ENCODE results near the gene WNT9B.

Gene WNT9B

DNA sequence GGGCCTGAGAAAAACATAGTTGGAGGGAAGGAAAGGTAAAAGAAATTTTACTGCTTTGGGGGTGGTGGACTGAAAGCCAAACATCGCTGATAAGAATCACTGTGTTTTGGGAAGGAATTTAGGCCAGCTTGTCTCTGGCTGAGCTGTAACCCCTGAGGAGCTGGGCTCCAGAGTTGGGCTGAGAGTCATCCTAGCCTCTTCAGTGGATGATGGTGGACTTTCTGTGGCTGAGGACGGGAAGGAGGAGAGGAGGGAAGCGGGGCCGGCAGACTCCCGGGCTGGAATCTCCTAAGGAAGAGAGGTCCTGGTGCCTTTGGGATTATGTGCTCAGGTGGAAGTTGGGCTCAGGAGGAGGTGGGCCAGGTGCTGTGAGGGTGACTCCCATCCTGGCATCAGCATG lies 8.6 kb downstream of the WNT9B start:
- H3K9me3 Mint-ChIP-seq (ENCODE audit: low read depth) = no peaks in the 10 kb centered on the region
- no peak overlapping the region for H3K27ac Mint-ChIP-seq
- H3K4me1 Mint-ChIP-seq (ENCODE audit: low read depth) = no peaks in the 10 kb centered on the region
- peaks cover 8% of the 10 kb centered on the region for H3K27me3 Mint-ChIP-seq
- peaks cover 2% of the 10 kb centered on the region for H3K36me3 Mint-ChIP-seq
- H3K4me3 Mint-ChIP-seq = no peak overlapping the region

DNA sequence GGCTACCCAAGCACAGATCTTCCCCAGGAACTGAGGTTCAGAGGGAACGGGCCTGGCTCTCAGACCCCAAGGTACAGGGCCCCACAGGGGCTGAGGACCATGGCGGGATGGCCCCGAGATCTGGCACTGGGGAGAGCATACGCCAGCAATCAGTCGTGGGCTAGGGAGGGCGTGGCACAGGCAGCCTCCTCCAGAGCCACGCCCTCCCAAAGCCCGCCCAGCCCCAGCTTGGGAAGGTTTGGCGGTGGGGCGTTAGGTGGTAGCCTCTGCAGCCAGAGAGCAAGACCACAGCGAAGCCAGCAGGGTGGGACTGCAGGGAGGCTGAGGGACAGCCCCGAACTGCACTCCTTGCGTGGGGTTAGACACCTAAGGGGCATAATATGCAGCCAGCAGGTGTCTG lies 11.6 kb downstream of the WNT9B start:
- no peaks in the 10 kb centered on the region for H3K9me3 Mint-ChIP-seq (ENCODE audit: low read depth)
- no peak overlapping the region for H3K27ac Mint-ChIP-seq
- H3K4me3 Mint-ChIP-seq = no peak overlapping the region
- H3K27me3 Mint-ChIP-seq = peaks cover 7% of the 10 kb centered on the region
- peaks cover 2% of the 10 kb centered on the region for H3K36me3 Mint-ChIP-seq
- no peaks in the 10 kb centered on the region for H3K4me1 Mint-ChIP-seq (ENCODE audit: low read depth)

DNA sequence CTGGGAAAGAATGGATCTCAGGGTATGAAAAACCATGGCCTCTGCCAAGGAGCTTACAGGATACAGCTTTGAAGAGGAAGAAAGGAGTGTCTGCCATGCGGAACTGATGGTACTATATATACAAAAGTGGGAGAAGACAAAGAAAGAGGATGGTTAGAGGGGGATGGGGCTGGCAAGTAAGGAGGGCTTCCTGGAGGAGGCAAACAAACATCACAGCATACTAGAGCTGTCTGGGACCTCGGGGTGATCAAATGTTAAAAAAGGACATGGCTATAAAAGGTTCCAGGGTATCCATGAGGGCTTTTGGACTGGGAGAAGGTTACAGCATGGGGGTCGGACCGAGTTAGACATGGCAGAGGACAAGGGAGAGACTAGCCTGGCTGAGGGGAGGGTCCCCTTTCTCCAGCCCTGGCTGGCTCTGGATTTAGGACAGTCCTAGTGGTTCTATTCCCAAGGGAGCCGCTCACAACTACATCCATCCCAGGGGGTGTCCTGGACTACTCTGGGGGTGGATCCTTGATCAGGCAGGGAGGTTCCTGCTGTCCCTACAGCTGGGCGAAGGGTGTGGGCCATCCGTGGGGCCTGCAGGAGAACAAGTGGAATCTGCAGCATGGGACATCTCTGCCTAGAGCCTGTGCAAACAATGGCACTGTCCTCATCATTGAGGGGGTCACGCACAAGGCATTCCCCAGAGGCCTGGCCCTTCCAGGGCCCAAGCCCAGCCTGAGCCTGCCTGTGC lies 12.2 kb downstream of the WNT9B start:
- no peak overlapping the region for H3K4me3 Mint-ChIP-seq

GRCh38 chr17:46865100-46865499 lies 13.7 kb downstream of the WNT9B start:
- Mint-ChIP-seq H3K27me3 (peaks cover 5% of the 10 kb centered on the region), H3K27ac (no peak overlapping the region), H3K4me3 (no peak overlapping the region), H3K9me3 (ENCODE audit: low read depth) (no peaks in the 10 kb centered on the region), H3K36me3 (peaks cover 2% of the 10 kb centered on the region), H3K4me1 (ENCODE audit: low read depth) (no peaks in the 10 kb centered on the region)

More for the DNA sequence above, 12.2 kb downstream of the WNT9B start:
- no peak overlapping the region for H3K27ac Mint-ChIP-seq
- no peaks in the 10 kb centered on the region for H3K4me1 Mint-ChIP-seq (ENCODE audit: low read depth)
- H3K36me3 Mint-ChIP-seq = peaks cover 2% of the 10 kb centered on the region
- peaks cover 7% of the 10 kb centered on the region for H3K27me3 Mint-ChIP-seq
- H3K9me3 Mint-ChIP-seq (ENCODE audit: low read depth) = no peaks in the 10 kb centered on the region

- H3K36me3 Mint-ChIP-seq = peaks cover under 1% of the 10 kb centered on the region
- H3K4me3 Mint-ChIP-seq = no peak overlapping the region
- H3K27ac Mint-ChIP-seq = no peak overlapping the region
- no peaks in the 10 kb centered on the region for H3K9me3 Mint-ChIP-seq (ENCODE audit: low read depth)
- peaks cover 4% of the 10 kb centered on the region for H3K27me3 Mint-ChIP-seq
- H3K4me1 Mint-ChIP-seq (ENCODE audit: low read depth) = no peaks in the 10 kb centered on the region
Measured at GRCh38 chr17:46866325-46866724, 14.9 kb downstream of the WNT9B start.

DNA sequence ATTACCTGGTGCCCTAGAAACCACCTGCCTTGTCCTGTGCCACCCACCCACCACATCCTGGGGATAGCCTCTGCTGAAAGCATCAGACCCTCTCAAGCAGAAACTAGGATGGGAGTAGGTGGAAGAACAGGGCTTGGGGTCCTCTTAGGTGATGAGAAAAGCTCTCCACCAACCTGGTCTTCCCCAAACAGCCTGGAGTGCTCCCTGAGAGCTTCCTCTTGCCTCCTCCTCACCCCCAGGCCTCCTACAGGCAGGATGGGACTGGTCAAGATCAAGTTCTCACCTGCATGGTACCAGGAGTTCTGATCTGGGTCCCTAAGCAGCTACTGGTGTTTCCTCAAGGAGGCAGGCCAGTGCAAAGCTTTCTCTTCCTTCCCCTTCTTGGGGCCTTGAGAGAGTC lies 15.4 kb downstream of the WNT9B start:
- no peaks in the 10 kb centered on the region for H3K4me1 Mint-ChIP-seq (ENCODE audit: low read depth)
- no peaks in the 10 kb centered on the region for H3K9me3 Mint-ChIP-seq (ENCODE audit: low read depth)
- H3K27ac Mint-ChIP-seq = no peak overlapping the region
- H3K4me3 Mint-ChIP-seq = no peak overlapping the region
- H3K27me3 Mint-ChIP-seq = peaks cover 3% of the 10 kb centered on the region
- no peaks in the 10 kb centered on the region for H3K36me3 Mint-ChIP-seq

DNA sequence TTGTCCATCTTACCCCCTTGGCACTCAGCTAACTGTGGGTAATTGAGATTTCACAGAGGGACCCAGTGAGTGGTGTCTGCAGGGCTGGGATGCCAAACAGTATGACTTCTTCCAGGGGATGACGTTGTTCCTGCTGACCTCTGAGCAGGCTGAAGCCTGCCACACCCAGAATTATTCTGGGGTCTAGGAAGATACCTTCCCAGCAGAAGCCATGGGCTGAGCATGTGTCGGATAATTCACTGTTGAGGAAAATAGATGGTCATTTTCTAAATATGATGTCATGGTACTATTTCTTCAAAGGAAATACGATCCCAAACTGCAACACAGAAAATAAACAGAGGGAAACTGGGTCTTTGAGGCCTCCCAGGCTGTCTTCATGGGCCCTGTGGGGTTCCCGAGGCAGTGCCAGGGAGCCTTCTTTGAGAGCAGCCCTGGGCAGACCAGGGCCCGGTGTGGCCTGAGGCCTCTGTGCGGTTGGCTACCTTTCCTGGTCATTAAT lies 17.4 kb downstream of the WNT9B start:
- Mint-ChIP-seq H3K9me3 (ENCODE audit: low read depth) (no peaks in the 10 kb centered on the region), H3K27me3 (no peaks in the 10 kb centered on the region), H3K4me3 (no peak overlapping the region), H3K27ac (no peak overlapping the region), H3K4me1 (ENCODE audit: low read depth) (no peaks in the 10 kb centered on the region), H3K36me3 (no peaks in the 10 kb centered on the region)

- no peak overlapping the region for H3K27ac Mint-ChIP-seq
- no peaks in the 10 kb centered on the region for H3K4me1 Mint-ChIP-seq (ENCODE audit: low read depth)
- no peaks in the 10 kb centered on the region for H3K27me3 Mint-ChIP-seq
- H3K9me3 Mint-ChIP-seq (ENCODE audit: low read depth) = no peaks in the 10 kb centered on the region
- no peaks in the 10 kb centered on the region for H3K36me3 Mint-ChIP-seq
- no peak overlapping the region for H3K4me3 Mint-ChIP-seq
Measured at GRCh38 chr17:46869296-46869695, 17.9 kb downstream of the WNT9B start.

DNA sequence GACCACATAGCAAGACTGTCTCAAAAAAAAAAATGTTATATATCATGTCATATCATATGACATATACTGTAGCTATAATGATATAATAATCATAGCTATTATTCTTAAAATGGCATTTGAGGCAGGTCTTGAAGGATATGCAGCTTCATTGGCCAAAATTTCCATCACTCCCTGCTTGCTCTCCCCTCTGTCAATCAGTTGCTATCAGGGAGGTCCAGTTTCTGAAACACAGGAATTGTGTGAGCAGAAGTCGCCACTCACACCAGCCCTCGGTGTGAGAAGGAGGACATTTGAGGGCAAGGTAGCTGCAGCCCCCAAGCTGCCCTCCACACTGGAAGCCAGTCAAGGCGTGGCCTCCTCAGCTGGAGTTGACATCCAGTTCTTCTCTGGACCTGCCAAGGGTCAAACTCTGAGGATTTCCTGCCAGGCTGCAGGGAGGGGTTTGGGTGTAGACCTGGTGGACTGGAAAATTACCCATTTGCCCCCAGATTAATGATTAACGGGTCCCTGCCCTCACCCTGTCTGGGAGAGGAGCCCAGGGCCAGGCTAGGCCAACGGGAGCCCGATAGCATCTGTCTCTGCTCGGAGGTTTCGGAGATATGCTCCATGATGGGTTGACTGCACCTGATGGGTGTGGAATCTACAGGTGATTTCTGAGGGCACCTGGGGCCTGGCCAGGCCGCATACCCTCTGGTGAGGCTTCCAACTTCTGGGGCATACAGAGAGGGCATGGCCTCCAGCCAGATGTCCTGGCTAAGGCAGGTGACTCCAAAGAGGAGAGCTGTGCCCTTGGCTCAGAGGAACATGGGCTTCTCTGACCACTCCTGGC lies 18.8 kb downstream of the WNT9B start:
- Mint-ChIP-seq H3K36me3 (no peaks in the 10 kb centered on the region), H3K9me3 (ENCODE audit: low read depth) (no peaks in the 10 kb centered on the region), H3K4me1 (ENCODE audit: low read depth) (no peaks in the 10 kb centered on the region), H3K4me3 (no peak overlapping the region), H3K27me3 (no peaks in the 10 kb centered on the region), H3K27ac (no peak overlapping the region)

- Mint-ChIP-seq H3K4me3 (no peak overlapping the region), H3K4me1 (ENCODE audit: low read depth) (peaks cover 4% of the 10 kb centered on the region), H3K9me3 (ENCODE audit: low read depth) (no peaks in the 10 kb centered on the region), H3K36me3 (no peaks in the 10 kb centered on the region), H3K27me3 (no peaks in the 10 kb centered on the region), H3K27ac (no peak overlapping the region)
Measured at GRCh38 chr17:46872421-46872820, 21.0 kb downstream of the WNT9B start.

DNA sequence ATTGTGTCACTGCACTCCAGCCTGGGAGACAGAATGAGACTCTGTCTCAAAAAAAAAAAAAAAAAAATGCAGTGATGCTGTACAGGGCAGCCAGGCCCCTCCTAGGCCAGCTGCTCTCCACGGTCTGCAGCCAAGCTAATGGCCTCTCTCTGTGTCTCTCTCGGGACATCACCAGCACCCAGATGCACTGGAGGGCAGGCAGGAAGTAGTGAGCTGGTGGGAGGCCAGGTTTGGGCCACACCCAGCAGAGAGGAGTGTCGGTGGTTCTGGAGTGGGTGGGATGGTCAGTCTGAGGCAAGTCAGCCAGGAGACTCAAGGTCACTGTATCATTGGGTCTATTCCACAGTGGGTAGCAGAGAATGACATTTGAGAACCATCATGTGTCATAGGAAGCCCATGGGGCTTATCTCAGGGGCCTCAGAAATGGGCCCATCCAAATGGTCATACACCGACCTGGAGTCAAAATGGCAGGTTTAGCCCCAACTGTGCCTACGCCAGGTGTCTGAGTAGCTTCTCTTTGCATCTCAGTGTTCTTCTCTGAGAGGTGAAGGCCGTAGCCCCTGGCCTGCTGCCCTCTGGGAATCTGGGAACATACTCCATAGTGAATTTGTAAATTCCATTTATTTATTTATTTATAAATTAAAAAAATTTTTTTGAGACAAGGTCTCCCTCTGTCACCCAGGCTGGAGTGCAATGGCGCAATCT lies 22.7 kb downstream of the WNT9B start:
- Mint-ChIP-seq H3K27ac (no peak overlapping the region), H3K4me1 (ENCODE audit: low read depth) (peaks cover 8% of the 10 kb centered on the region), H3K27me3 (no peaks in the 10 kb centered on the region), H3K4me3 (no peak overlapping the region), H3K36me3 (no peaks in the 10 kb centered on the region), H3K9me3 (ENCODE audit: low read depth) (no peaks in the 10 kb centered on the region)

DNA sequence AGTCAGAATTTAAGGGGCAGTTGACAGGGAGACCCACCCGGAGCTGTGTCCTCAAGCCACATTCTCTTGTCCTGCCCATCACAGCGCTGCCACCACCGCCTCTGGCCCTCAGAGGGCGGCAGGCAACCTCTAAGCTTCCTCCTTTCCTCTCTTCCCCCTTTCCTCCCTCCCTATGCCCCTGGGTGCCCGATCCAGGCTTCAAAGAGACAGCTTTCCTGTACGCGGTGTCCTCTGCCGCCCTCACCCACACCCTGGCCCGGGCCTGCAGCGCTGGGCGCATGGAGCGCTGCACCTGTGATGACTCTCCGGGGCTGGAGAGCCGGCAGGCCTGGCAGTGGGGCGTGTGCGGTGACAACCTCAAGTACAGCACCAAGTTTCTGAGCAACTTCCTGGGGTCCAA lies 23.5 kb downstream of the WNT9B start:
- H3K9me3 Mint-ChIP-seq (ENCODE audit: low read depth) = no peaks in the 10 kb centered on the region
- no peaks in the 10 kb centered on the region for H3K27me3 Mint-ChIP-seq
- H3K36me3 Mint-ChIP-seq = no peaks in the 10 kb centered on the region
- no peak overlapping the region for H3K4me3 Mint-ChIP-seq
- peaks cover 8% of the 10 kb centered on the region for H3K4me1 Mint-ChIP-seq (ENCODE audit: low read depth)
- no peak overlapping the region for H3K27ac Mint-ChIP-seq

- Mint-ChIP-seq H3K4me3 (no peak overlapping the region), H3K9me3 (ENCODE audit: low read depth) (no peaks in the 10 kb centered on the region), H3K4me1 (ENCODE audit: low read depth) (peaks cover 8% of the 10 kb centered on the region), H3K27me3 (no peaks in the 10 kb centered on the region), H3K27ac (no peak overlapping the region), H3K36me3 (no peaks in the 10 kb centered on the region)
Measured at GRCh38 chr17:46875849-46876352, 24.5 kb downstream of the WNT9B start.

GRCh38 chr17:46876353-46876887 lies 25.0 kb downstream of the WNT9B start:
- Mint-ChIP-seq H3K27me3 (no peaks in the 10 kb centered on the region), H3K27ac (no peak overlapping the region), H3K4me3 (no peak overlapping the region), H3K36me3 (no peaks in the 10 kb centered on the region), H3K9me3 (ENCODE audit: low read depth) (no peaks in the 10 kb centered on the region), H3K4me1 (ENCODE audit: low read depth) (peaks cover 8% of the 10 kb centered on the region)

DNA sequence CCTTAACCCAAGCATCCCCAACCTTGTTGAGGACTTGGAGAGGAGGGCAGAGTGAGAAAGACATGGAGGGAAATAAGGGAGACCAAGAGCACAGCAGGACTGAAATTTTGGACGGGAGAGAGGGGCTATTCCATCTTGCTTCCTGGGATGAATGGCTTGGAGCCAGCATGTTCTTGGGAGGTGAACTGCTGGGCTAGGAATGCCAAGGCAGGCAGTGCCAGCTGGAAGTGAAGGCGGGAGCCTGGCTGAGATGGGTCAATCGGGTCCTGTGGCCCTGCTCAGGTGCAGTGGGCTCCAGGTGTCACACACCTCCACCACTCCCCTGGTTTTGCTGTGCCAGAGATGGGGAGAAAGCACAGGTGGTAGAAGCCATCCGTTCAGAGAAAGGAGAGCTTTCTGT lies 25.5 kb downstream of the WNT9B start:
- Mint-ChIP-seq H3K36me3 (no peaks in the 10 kb centered on the region), H3K4me3 (no peak overlapping the region), H3K27me3 (no peaks in the 10 kb centered on the region), H3K9me3 (ENCODE audit: low read depth) (no peaks in the 10 kb centered on the region), H3K4me1 (ENCODE audit: low read depth) (peaks cover 8% of the 10 kb centered on the region), H3K27ac (no peak overlapping the region)
